Measurements from ENCODE around the gene YIPF5.

The YIPF5 gene

DNA sequence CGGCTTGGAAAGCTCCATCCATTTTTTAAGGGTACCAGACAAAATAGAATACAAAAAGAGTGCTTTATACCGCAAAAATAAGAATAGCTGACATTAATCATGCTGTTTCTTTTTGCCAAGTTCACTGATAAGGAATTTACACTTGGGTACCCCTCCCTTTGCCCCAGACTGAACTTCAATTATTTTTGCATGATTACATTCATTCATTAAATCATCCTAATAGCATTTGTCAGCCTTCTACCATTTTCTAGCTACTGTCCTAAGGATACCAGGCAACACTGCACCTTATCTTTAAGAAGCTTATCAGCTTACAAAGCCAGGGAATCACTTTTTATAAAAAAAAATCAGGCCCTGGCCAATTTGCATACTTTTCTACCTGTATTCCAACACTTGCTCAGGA, 48.4 kb downstream of the YIPF5 start:
- DNase-seq: no peak

DNA sequence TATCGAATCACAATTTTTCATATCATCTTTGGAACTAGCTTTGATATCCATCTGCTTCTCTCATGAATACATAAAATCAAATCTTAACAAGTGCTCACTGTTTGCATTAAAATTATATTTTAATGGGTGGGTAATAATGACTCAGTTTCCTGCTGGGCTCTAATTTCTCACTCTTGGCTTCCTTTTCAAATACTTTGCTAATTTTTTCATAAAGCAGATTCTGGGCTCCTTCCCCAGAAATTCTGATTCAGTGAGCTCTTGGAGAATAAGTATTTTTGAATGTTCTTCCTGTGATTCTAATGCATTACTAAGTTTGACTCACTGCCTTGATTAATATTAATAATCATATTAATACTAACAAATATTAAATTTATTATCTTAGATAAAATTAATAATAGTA, 48.9 kb downstream of the YIPF5 start:
- DNase-seq: no peak

DNA sequence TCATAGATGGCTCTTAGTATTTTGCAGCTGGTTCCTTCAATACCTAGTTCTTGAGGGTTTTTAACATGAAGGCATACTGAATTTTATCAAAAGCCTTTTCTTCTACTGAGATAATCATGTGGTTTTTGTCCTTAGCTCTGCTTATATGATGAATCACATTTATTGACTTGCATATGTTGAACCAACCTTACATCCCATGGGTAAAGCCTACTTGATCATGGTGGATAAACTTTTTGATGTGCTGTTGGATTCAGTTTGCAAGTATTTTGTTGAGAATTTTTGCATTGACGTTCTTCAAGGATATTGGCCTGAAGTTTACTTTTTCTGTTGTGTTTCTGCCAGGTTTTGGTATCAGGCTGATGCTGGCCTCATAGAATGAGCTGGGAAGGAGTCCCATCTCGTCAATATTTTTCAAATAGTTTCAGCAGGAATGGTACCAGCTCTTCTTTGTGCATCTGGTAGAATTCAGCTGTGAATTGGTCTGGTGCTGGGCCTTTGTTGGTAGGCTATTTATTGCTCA, 49.7 kb downstream of the YIPF5 start:
- no peak for DNase-seq

DNA sequence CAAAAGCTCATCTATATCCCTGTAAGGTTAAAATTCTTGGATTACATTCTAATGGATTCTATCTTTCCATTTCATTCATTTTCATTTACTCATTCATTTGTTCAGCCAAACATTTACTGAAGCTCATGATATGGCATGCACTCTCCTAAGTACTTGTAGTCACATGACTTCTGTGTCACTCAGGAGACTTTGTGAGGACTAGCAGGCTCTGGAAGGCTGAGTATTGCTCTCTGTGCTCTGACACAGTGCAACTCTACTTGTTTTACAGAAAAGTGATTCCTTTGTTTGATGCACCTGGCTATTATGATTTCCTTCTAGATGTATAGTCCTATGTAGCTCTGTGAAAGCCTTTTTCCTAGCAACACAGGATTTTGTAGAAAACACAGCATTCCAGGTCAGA, 53.0 kb downstream of the YIPF5 start:
- no peak for DNase-seq

DNA sequence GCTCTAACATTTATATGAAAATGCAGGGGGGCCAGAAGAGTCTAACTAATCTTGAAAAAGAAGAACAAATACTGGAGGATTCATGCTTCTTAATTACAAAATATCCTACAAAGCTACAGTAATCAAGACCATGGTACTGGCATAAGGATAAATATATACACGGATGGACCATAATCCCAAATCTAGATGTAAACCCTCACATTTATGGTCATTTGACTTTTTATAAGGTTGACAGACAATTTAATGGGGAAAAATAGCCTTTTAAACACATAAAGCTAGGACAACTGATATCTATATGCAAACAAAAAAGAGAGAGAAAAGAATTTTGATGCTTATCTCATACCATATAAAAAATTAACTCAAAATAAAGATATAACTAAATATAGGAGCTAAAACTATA, 55.9 kb downstream of the YIPF5 start:
- DNase-seq: no peak
